ENCODE data around the gene CCDC141. TPM values are rescaled to one million over a fixed set of nuclear protein-coding genes. Genes with fewer than 3 reads are reported as not detected.

The CCDC141 gene
- total RNA-seq, 4 donors from 2014 or later, result 1.7 to 7.7 (median 3.9) TPM

- no peak for TF ChIP-seq CTCF (IDR thresholded peaks at IDR 0.05)
- TF ChIP-seq POLR2A (IDR thresholded peaks at IDR 0.05), result no peak
- TF ChIP-seq EP300 (IDR thresholded peaks at IDR 0.05), result no peak
- H3K36me3 ChIP-seq, result no peaks in the 10 kb centered on the region
- no peak for DNase-seq (ENCODE audit: low spot score in 2 of 2)
- no peak overlapping the region for H3K27ac ChIP-seq
- 36 to 45% methylated on average over 1 of the region's 1 CpG for WGBS, 2 donors
- H3K4me1 ChIP-seq, result no peaks in the 10 kb centered on the region
- H3K27me3 ChIP-seq, result no peaks in the 10 kb centered on the region
- H3K9me3 ChIP-seq, result peaks cover 0 to 4% (median 0%) of the 10 kb centered on the region in 4 donors
- H3K4me3 ChIP-seq, result no peak overlapping the region
These were observed 44.0 kb downstream of the CCDC141 start for GRCh38 chr2:179005976-179006375.

- no peak for DNase-seq (ENCODE audit: low spot score in 2 of 2)
- Histone ChIP-seq H3K4me1 (no peaks in the 10 kb centered on the region), H3K27me3 (no peaks in the 10 kb centered on the region), H3K4me3 (no peak overlapping the region), H3K27ac (no peak overlapping the region), H3K9me3 (no peaks in the 10 kb centered on the region), H3K36me3 (no peaks in the 10 kb centered on the region)
- TF ChIP-seq CTCF (IDR thresholded peaks at IDR 0.05) (no peak), EP300 (IDR thresholded peaks at IDR 0.05) (no peak), POLR2A (IDR thresholded peaks at IDR 0.05) (no peak)
- WGBS, 2 donors, result 78 to 89% methylated on average over 4 of the region's 4 CpGs
These were observed 50.5 kb downstream of the CCDC141 start for GRCh38 chr2:178999476-178999875.

- Histone ChIP-seq H3K27me3 (no peaks in the 10 kb centered on the region), H3K4me3 (no peak overlapping the region), H3K4me1 (no peaks in the 10 kb centered on the region), H3K9me3 (no peaks in the 10 kb centered on the region), H3K27ac (no peak overlapping the region), H3K36me3 (no peaks in the 10 kb centered on the region)
- WGBS, 2 donors, result 85 to 86% methylated on average over 2 of the region's 2 CpGs
- DNase-seq (ENCODE audit: low spot score in 2 of 2), result no peak
- TF ChIP-seq CTCF (IDR thresholded peaks at IDR 0.05), result no peak
- no peak for TF ChIP-seq POLR2A (IDR thresholded peaks at IDR 0.05)
- no peak for TF ChIP-seq EP300 (IDR thresholded peaks at IDR 0.05)
These were observed 51.4 kb downstream of the CCDC141 start for GRCh38 chr2:178998539-178998938.

GRCh38 chr2:178997477-178997876, 52.5 kb downstream of the CCDC141 start:
- TF ChIP-seq CTCF (IDR thresholded peaks at IDR 0.05), result no peak
- TF ChIP-seq POLR2A (IDR thresholded peaks at IDR 0.05), result no peak
- TF ChIP-seq EP300 (IDR thresholded peaks at IDR 0.05), result no peak
- WGBS, 2 donors, result 84 to 92% methylated on average over 2 of the region's 2 CpGs
- Histone ChIP-seq H3K4me1 (no peaks in the 10 kb centered on the region), H3K4me3 (no peak overlapping the region), H3K27me3 (no peaks in the 10 kb centered on the region), H3K36me3 (no peaks in the 10 kb centered on the region), H3K27ac (no peak overlapping the region), H3K9me3 (no peaks in the 10 kb centered on the region)
- no peak for DNase-seq (ENCODE audit: low spot score in 2 of 2)

- H3K27me3 ChIP-seq, result no peaks in the 10 kb centered on the region
- no peaks in the 10 kb centered on the region for H3K9me3 ChIP-seq
- no peak for DNase-seq (ENCODE audit: low spot score in 2 of 2)
- H3K4me3 ChIP-seq, result no peak overlapping the region
- H3K36me3 ChIP-seq, result no peaks in the 10 kb centered on the region
- H3K27ac ChIP-seq, result no peak overlapping the region
- WGBS, 2 donors, result 85 to 100% methylated on average over 1 of the region's 1 CpG
- no peak for TF ChIP-seq CTCF (IDR thresholded peaks at IDR 0.05)
- no peak for TF ChIP-seq EP300 (IDR thresholded peaks at IDR 0.05)
- no peak for TF ChIP-seq POLR2A (IDR thresholded peaks at IDR 0.05)
- no peaks in the 10 kb centered on the region for H3K4me1 ChIP-seq
These were observed 52.9 kb downstream of the CCDC141 start for GRCh38 chr2:178997067-178997466.
